ENCODE measurements around the gene PCSK4.

The PCSK4 gene

GRCh38 chr19:1508507-1508856, 18.3 kb upstream of the PCSK4 start:
- peaks cover 9% of the 10 kb centered on the region for H3K27me3 ChIP-seq (replicated peaks)
- in situ Hi-C loops (cut with HindIII; ENCODE audit: low pct_ligation_motif_present, low sequenced_read_pairs): no loop called here
- H3K27ac ChIP-seq: no peak overlapping the region
- no peak for DNase-seq
- H3K4me3 ChIP-seq (ENCODE audit: low read depth, low read length): peak overlapping the region; percentile 20
- no peaks in the 10 kb centered on the region for H3K36me3 ChIP-seq (replicated peaks)
- TF ChIP-seq CTCF (IDR thresholded peaks at IDR 0.05; ENCODE audit: low read depth, low read length, missing control alignments): no peak

- in situ Hi-C loops (cut with HindIII; ENCODE audit: low pct_ligation_motif_present, low sequenced_read_pairs): no loop called here
- peak; percentile 95 for DNase-seq
- Histone ChIP-seq H3K4me3 (ENCODE audit: low read depth, low read length) (peak overlapping the region; percentile 59), H3K36me3 (replicated peaks) (no peaks in the 10 kb centered on the region), H3K27me3 (replicated peaks) (peaks cover 15% of the 10 kb centered on the region), H3K27ac (peak overlapping the region; percentile 84)
- no peak for TF ChIP-seq CTCF (IDR thresholded peaks at IDR 0.05; ENCODE audit: low read depth, low read length, missing control alignments)
Observed at GRCh38 chr19:1507763-1508506, 17.8 kb upstream of the PCSK4 start.

GRCh38 chr19:1507192-1507660, 17.1 kb upstream of the PCSK4 start:
- DNase-seq: no peak
- no peak overlapping the region for H3K4me3 ChIP-seq (ENCODE audit: low read depth, low read length)
- no peaks in the 10 kb centered on the region for H3K36me3 ChIP-seq (replicated peaks)
- H3K27ac ChIP-seq: no peak overlapping the region
- no peak for TF ChIP-seq CTCF (IDR thresholded peaks at IDR 0.05; ENCODE audit: low read depth, low read length, missing control alignments)
- in situ Hi-C loops (cut with HindIII; ENCODE audit: low pct_ligation_motif_present, low sequenced_read_pairs): no loop called here
- H3K27me3 ChIP-seq (replicated peaks): peaks cover 19% of the 10 kb centered on the region

- no peak overlapping the region for H3K4me3 ChIP-seq (ENCODE audit: low read depth, low read length)
- TF ChIP-seq CTCF (IDR thresholded peaks at IDR 0.05; ENCODE audit: low read depth, low read length, missing control alignments): no peak
- in situ Hi-C loops (cut with HindIII; ENCODE audit: low pct_ligation_motif_present, low sequenced_read_pairs): no loop called here
Observed at GRCh38 chr19:1505991-1506881, 16.1 kb upstream of the PCSK4 start.

GRCh38 chr19:1505012-1505411, 14.9 kb upstream of the PCSK4 start:
- no peak for DNase-seq
- Histone ChIP-seq H3K27me3 (replicated peaks) (peaks cover 20% of the 10 kb centered on the region), H3K4me3 (ENCODE audit: low read depth, low read length) (no peak overlapping the region), H3K36me3 (replicated peaks) (no peaks in the 10 kb centered on the region), H3K27ac (no peak overlapping the region)
- in situ Hi-C loops (cut with HindIII; ENCODE audit: low pct_ligation_motif_present, low sequenced_read_pairs): no loop called here
- no peak for TF ChIP-seq CTCF (IDR thresholded peaks at IDR 0.05; ENCODE audit: low read depth, low read length, missing control alignments)

More at GRCh38 chr19:1505991-1506881, 16.1 kb upstream of the PCSK4 start:
- DNase-seq: no peak
- Histone ChIP-seq H3K27me3 (replicated peaks) (peaks cover 20% of the 10 kb centered on the region), H3K27ac (no peak overlapping the region), H3K36me3 (replicated peaks) (no peaks in the 10 kb centered on the region)

Measured in brain microvascular endothelial cell (primary cell).